LNCaP clone FGC (cell line): ENCODE results near the gene PRICKLE1.

Experiments
- DNase-seq: peaks from one replicate; pipeline ENCODE4 v3.0.0-alpha.2; 2011; ENCODE audit warnings: low read depth
- H3K4me3 ChIP-seq: 2 replicates; pipeline ENCODE4 v1.5.1; 2011; ENCODE audit warnings: mild to moderate bottlenecking, low read depth, low read length, control low read depth
- TF ChIP-seq, protein P1 (sequence below): IDR thresholded peaks from 2 replicates; pipeline ENCODE4 v1.5.1; 2012; ENCODE audit warnings: mild to moderate bottlenecking; ENCODE audit not compliant: control insufficient read depth, insufficient read depth; ENCODE audit errors: extremely low read depth

The PRICKLE1 gene

DNA sequence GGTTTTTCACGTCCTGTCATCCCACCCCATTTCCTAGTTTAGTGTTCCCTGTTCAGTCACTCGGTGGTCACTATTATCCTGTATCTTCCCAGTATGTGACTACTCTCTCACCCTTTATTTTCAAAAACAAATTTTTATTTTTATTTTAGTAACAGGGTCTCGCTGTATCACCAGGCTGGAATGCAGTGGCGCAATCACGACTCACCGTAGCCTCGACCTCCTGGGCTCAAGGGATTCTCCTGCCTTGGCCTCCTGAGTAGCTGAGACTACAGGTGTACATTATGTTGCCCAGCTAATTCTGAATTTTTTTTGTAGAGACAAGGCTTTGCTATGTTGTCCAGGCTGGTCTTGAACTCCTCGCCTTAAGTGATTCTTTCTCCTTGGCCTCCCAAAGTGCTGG is 20.1 kb upstream of the PRICKLE1 start:
- TF ChIP-seq, protein P1, sequence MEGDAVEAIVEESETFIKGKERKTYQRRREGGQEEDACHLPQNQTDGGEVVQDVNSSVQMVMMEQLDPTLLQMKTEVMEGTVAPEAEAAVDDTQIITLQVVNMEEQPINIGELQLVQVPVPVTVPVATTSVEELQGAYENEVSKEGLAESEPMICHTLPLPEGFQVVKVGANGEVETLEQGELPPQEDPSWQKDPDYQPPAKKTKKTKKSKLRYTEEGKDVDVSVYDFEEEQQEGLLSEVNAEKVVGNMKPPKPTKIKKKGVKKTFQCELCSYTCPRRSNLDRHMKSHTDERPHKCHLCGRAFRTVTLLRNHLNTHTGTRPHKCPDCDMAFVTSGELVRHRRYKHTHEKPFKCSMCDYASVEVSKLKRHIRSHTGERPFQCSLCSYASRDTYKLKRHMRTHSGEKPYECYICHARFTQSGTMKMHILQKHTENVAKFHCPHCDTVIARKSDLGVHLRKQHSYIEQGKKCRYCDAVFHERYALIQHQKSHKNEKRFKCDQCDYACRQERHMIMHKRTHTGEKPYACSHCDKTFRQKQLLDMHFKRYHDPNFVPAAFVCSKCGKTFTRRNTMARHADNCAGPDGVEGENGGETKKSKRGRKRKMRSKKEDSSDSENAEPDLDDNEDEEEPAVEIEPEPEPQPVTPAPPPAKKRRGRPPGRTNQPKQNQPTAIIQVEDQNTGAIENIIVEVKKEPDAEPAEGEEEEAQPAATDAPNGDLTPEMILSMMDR = no peak
- no peak for DNase-seq
- no peak overlapping the region for H3K4me3 ChIP-seq

DNA sequence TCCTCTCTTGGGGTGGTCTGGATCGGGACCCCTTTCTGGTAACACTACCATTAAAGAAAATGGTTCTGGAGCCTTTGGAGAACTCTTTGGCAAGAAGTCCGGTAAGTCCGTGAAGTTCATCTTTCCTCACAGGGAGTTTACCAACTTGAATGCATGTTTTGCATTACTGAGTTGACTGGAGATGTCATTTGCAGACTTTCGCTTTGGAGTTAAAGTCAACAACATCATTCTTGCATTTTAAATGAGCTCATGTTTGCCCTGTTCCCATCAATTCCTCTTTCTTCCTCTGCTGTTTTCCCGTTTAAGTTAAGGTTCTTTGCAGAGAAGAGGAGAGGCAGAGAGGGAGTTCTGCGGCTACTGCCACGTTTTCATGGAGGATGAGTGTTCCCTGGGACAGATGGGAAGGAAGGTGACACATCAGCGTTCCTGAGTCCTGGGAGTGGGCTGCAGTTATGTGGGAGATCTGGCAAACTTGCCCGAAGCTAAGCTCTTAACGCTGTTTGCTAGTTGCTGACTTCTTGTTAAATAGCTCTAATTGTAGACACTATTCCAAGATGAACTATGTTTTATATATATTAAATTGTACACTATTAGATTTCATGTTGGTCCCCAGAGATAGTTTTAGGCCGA is 18.8 kb upstream of the PRICKLE1 start:
- H3K4me3 ChIP-seq = no peak overlapping the region
- TF ChIP-seq, protein P1 = no peak
- DNase-seq = no peak

DNA sequence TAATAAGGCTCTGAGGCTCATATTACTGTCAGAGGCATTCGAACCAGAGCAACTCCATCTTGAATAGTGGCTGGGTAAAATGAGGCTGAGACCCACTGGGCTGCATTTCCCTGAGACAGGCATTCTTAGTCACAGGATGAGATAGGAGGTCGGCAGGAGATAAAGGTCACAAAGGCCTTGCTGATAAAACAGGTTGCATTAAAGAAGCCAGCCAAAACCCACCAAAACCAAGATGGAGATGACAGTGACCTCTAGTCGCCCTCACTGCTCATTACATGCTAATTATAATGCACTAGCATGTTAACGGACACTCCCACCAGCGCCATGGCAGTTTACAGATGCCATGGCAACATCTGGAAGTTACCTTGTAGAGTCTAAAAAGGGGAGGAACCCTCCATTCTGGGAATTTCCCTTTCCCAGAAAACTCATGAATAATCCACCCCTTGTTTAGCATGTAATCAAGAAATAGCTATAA is 18.1 kb upstream of the PRICKLE1 start:
- H3K4me3 ChIP-seq = no peak overlapping the region
- TF ChIP-seq, protein P1 = no peak
- DNase-seq = no peak

DNA sequence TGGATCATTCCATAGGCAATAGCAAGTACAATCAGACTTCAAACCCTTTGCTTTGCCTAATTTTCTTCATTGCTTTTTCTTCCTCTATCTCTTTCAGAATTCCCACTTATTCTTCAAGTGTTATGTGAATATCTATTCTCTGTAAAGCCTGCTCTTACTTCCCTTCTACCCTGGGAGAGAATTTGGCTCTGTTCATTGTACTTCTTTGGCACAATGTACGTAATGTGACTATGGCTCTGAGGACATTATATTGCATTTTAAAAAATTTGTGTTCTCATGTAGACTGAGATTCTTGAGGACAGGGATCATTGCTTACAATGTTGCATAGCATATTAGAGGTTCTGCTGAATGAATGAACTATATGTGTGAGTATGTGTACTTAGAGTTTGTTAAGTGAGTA is 16.9 kb upstream of the PRICKLE1 start:
- TF ChIP-seq, protein P1 = no peak
- DNase-seq = no peak
- no peak overlapping the region for H3K4me3 ChIP-seq

DNA sequence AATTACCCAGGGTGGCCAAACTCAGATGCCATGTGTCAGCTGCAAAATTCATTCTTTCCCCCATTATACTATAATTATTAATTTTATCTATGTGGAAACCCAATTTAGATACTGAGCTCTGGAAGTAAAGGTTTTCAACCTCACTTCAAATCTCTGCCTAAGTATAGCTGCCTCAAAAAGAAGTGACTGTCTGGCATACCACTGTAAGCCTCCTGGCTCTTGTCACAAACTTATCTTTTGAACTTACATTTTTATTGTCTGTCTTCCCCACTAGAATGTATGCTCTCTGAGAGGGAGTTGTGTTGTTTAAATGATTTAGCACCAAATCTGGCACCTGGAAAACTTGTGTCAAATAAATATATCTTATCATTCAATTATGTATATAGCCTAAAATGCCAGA is 16.1 kb upstream of the PRICKLE1 start:
- no peak overlapping the region for H3K4me3 ChIP-seq
- no peak for DNase-seq
- TF ChIP-seq, protein P1 = no peak

DNA sequence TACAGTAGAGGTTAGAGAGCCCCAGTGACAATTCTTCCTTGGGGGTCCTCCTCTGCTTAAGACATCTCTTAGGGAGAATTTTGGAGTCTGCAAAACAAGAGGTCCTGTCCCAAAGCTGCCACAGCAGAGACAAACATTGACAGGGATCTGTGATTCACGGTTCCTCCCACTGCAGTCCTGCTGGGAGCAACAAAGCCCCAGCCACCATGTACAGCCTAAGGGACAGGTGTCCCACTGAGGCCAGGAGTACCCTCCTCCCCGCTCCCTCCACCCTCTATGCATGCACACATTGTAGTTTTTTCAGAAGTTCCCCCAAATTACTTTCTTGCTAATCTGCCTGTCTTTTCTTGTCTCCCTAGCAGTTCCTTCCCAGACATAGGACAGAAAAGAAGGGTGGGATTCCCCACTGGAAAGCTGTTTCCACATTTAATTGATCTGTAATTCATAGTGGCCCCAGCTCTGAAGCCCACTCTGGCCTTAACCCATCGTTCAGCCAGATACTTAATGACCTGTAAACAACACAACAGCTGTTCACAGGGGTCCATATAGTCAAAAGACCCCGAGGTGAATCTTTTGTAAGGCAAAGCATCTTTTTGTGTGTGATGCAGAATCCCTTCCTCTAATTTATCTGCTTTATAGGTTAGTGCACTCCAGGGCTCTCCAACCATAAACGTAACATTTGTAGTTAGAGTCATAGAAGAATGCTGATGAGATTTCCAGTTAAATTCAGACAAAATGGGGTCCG is 13.9 kb upstream of the PRICKLE1 start:
- H3K4me3 ChIP-seq = no peak overlapping the region
- TF ChIP-seq, protein P1 = no peak
- no peak for DNase-seq
